ENCODE measurements around the gene MACROD2.

- no peak for TF ChIP-seq CTCF (IDR thresholded peaks at IDR 0.05)
- no peak for TF ChIP-seq POLR2A (IDR thresholded peaks at IDR 0.05)
These were observed 1927.2 kb downstream of the MACROD2 start for GRCh38 chr20:15922556-15922955.
